ENCODE measurements around the gene PIK3R5. TPM values are rescaled to one million over a fixed set of nuclear protein-coding genes. Genes with fewer than 3 reads are reported as not detected.

The PIK3R5 gene
- total and polyA plus RNA-seq, 2 donors (not counting 3 experiments of a cell fraction or from before 2014, with no cell fraction given) = not detected

DNA sequence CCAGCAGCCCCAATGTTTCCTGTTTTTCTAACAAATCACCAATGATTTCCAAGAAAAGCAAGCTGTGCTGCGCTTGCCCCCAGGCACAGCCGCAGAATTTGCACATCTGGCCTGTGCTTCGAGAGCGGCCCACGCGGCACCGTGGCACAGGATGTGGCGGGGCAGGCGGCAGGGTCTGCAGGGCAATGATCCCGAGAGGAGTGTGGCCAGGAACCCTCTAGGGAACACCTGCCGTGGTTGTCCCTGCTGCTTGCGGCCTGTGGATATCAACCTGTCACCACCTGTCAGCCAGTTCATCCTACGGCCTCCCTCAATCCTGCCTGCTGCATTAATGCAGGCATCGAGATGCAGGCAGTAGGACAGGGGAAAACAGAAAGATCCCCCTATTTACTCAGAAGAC is 24.0 kb downstream of the PIK3R5 start:
- TF ChIP-seq GATA2 (IDR thresholded peaks at IDR 0.05; ENCODE audit: insufficient read depth, insufficient read length, low read depth, low read length) (no peak), FOS (IDR thresholded peaks at IDR 0.05; ENCODE audit: borderline replicate concordance, insufficient read depth, low read length) (no peak), JUN (IDR thresholded peaks at IDR 0.05; ENCODE audit: borderline replicate concordance, insufficient read depth, insufficient read length, low read depth) (no peak), CTCF (IDR thresholded peaks at IDR 0.05; ENCODE audit: extremely low read depth in 1 of 2, insufficient read depth in 1 of 2, low read depth in 1 of 2, low read length in 2 of 2) (no peak), POLR2A (IDR thresholded peaks at IDR 0.05; ENCODE audit: low read depth, low read length) (no peak), EZH2 (IDR thresholded peaks at IDR 0.05; ENCODE audit: borderline replicate concordance, low read depth, low read length, severe bottlenecking) (no peak), POLR2AphosphoS5 (IDR thresholded peaks at IDR 0.05; ENCODE audit: insufficient read depth, low read depth, low read length) (no peak), MAX (IDR thresholded peaks at IDR 0.05; ENCODE audit: insufficient read depth, insufficient read length) (no peak), MYC (IDR thresholded peaks at IDR 0.05; ENCODE audit: low read depth, low read length) (no peak)
- BruUV-seq (replicated peaks) = no TSS peak
- Histone ChIP-seq H4K20me1 (replicated peaks; ENCODE audit: control insufficient read depth, extremely low read depth, insufficient read depth, low read length) (no peaks in the 10 kb centered on the region), H3K9me1 (replicated peaks; ENCODE audit: control insufficient read depth, extremely low read depth, insufficient read depth, low read length) (no peaks in the 10 kb centered on the region), H3K4me2 (ENCODE audit: insufficient read depth, low read length) (no peak overlapping the region), H3K27me3 (ENCODE audit: control insufficient read depth in 2 of 2, insufficient read depth in 2 of 2, low read length in 2 of 2) (no peaks in the 10 kb centered on the region), H3K9me3 (replicated peaks; ENCODE audit: control insufficient read depth, insufficient read depth, low read length) (no peaks in the 10 kb centered on the region), H3K9ac (replicated peaks; ENCODE audit: extremely low read depth, insufficient read depth, low read length) (no peak overlapping the region), H3K36me3 (ENCODE audit: control insufficient read depth in 2 of 2, extremely low read depth in 1 of 2, insufficient read depth in 2 of 2, low read length in 2 of 2) (no peaks in the 10 kb centered on the region), H3K79me2 (ENCODE audit: control insufficient read depth, insufficient read depth, low read length) (no peaks in the 10 kb centered on the region), H3K27ac (ENCODE audit: insufficient read depth, low read depth, low read length) (no peak overlapping the region), H2AFZ (ENCODE audit: low read depth, low read length) (no peak overlapping the region), H3K4me1 (ENCODE audit: control insufficient read depth, extremely low read depth, insufficient read depth, low read length) (no peaks in the 10 kb centered on the region), H3K4me3 (replicated peaks in 1 of 3; ENCODE audit: insufficient read depth in 1 of 3, low read depth in 1 of 3, low read length in 3 of 3) (no peak overlapping the region)
- ChIA-PET CTCF (no interaction called here), POLR2A (no interaction called here)
- intact Hi-C loops (cut with micrococcal nuclease) = no loop called here
- dilution Hi-C loops (cut with MboI; ENCODE audit: extremely low pct_ligation_motif_present, low sequenced_read_pairs) = no loop called here
- DNase-seq (ENCODE audit: low read depth, low spot score) (no peak), FAIRE-seq (no peak)

Measured in endothelial cell of umbilical vein (primary cell).